K562 (cell line): Measurements from ENCODE around the gene STX7. TPM values are rescaled to one million over a fixed set of nuclear protein-coding genes. Genes with fewer than 3 reads are reported as not detected.

Source experiments
- AFF4 ChIP-seq: sonication (generic); formaldehyde crosslinking; IDR thresholded peaks from 2 replicates; pipeline ENCODE4 v1.8.0; 2023; ENCODE audit warnings: mild to moderate bottlenecking, missing genetic modification reagents
- ARID3A ChIP-seq: IDR thresholded peaks from 2 replicates; pipeline ENCODE4 v1.6.1; 2012; ENCODE audit warnings: low read depth, low read length, improper control_type of control experiment, borderline replicate concordance
- ASH1L ChIP-seq: fragments of 450-650 bp; IDR thresholded peaks from 2 replicates; pipeline ENCODE4 v1.6.1; 2018; ENCODE audit warnings: borderline replicate concordance, mild to moderate bottlenecking, low read depth; ENCODE audit not compliant: partially characterized antibody
- ATF6 ChIP-seq: sonication (generic); formaldehyde crosslinking; IDR thresholded peaks from 2 replicates; pipeline ENCODE4 v1.4.0; 2020; ENCODE audit warnings: mild to moderate bottlenecking, missing genetic modification reagents
- CBX5 ChIP-seq: IDR thresholded peaks from 2 replicates; pipeline ENCODE4 v1.6.1; 2014; ENCODE audit warnings: low read depth, borderline replicate concordance
- CTCF ChIP-seq, 3 experiments: IDR thresholded peaks in 2 of 3; conservative IDR thresholded peaks in 1 of 3; 2 replicates each; pipeline ENCODE4 v1.5.1; 2011 to 2012; ENCODE audit warnings: low read length in 3 of 3, mild to moderate bottlenecking in 3 of 3, control low read depth in 2 of 3, improper control_type of control experiment in 1 of 3, inconsistent platforms in 1 of 3, low read depth in 1 of 3, mixed read lengths in 1 of 3, moderate library complexity in 1 of 3; ENCODE audit not compliant: insufficient read depth in 2 of 3
- FOS ChIP-seq: IDR thresholded peaks from 3 replicates; pipeline ENCODE4 v1.6.1; 2011; ENCODE audit not compliant: insufficient read length; ENCODE audit errors: extremely low read depth
- HDAC1 ChIP-seq, 2 experiments: fragments of 450-650 bp; IDR thresholded peaks; 2 replicates each; pipeline ENCODE4 v1.6.1; 2016 to 2017; ENCODE audit warnings: inconsistent platforms in 1 of 2, mild to moderate bottlenecking in 1 of 2, moderate library complexity in 1 of 2
- IRF9 ChIP-seq: fragments of 450-650 bp; IDR thresholded peaks from 2 replicates; pipeline ENCODE4 v1.6.1; 2016; ENCODE audit warnings: missing biosample characterization, missing genetic modification characterization
- MCM5 ChIP-seq: fragments of 450-650 bp; IDR thresholded peaks from 2 replicates; pipeline ENCODE4 v1.6.1; 2016; ENCODE audit warnings: low read depth
- POLR2AphosphoS2 ChIP-seq: IDR thresholded peaks from 2 replicates; pipeline ENCODE4 v1.6.1; 2012; ENCODE audit warnings: low read length, improper control_type of control experiment
- RAD21 ChIP-seq, 2 experiments: fragments of 250-450 bp in 1 of 2; fragments of 450-650 bp in 1 of 2; sonication (Bioruptor Pico) in 1 of 2; formaldehyde crosslinking in 1 of 2; IDR thresholded peaks in 1 of 2; conservative IDR thresholded peaks in 1 of 2; 2 replicates each; pipeline versions ENCODE4 v1.4.0 to v1.8.0; 2020 to 2022; ENCODE audit warnings: mild to moderate bottlenecking in 2 of 2, moderate library complexity in 1 of 2
- RAD51 ChIP-seq: fragments of 450-650 bp; IDR thresholded peaks from 2 replicates; pipeline ENCODE4 v1.7.1; 2016; ENCODE audit warnings: low read depth, mild to moderate bottlenecking, borderline replicate concordance
- RBM14 ChIP-seq: fragments of 200-400 bp; formaldehyde crosslinking; IDR thresholded peaks from 2 replicates; pipeline ENCODE4 v1.6.1; 2018; ENCODE audit warnings: low read depth, mild to moderate bottlenecking, low read length, moderate library complexity, borderline replicate concordance; ENCODE audit not compliant: insufficient read depth
- TGIF2 ChIP-seq: sonication (generic); formaldehyde crosslinking; IDR thresholded peaks from 2 replicates; pipeline ENCODE4 v1.8.1; 2022; ENCODE audit warnings: mild to moderate bottlenecking, missing genetic modification reagents, moderate library complexity
- polyA plus RNA-seq, 8 experiments: library from polyadenylated mRNA; depleted of rRNA in 4 of 8; stranded (reverse) in 5 of 8; unstranded in 3 of 8; fragments of >200 nt; fragmentation: Nextera tagmentation in 2 of 8; fragmentation: Illumina TruSeq in 1 of 8; extraction: Ambion mirVana in 2 of 8; extraction: Trizol in 1 of 8; gene quantifications; 2 replicates each; pipeline versions ENCODE4 v1.2.1 to v1.2.3, GENCODE V29; 2011 to 2014; ENCODE audit warnings: inconsistent platforms in 1 of 8, missing spikeins in 1 of 8
- total RNA-seq, 7 experiments: library from RNA; depleted of rRNA in 6 of 7; stranded (reverse); fragments of >200 nt in 6 of 7; fragmentation: Illumina TruSeq in 2 of 7; extraction: Trizol in 2 of 7; gene quantifications; 2 replicates each; pipeline versions ENCODE4 v1.2.1 to v1.2.3, GENCODE V29; 2011 to 2021; ENCODE audit warnings: low replicate concordance in 1 of 7

STX7 gene
- total and polyA plus RNA-seq, 9 of the 15 experiments (the other 6 are each of a cell fraction or from before 2014, with no cell fraction given): 13.0 to 34.4 (median 25.3) TPM

GRCh38 chr6:132530293-132530974 is 17.5 kb upstream of the STX7 start (continued):
- TF ChIP-seq ATF6 (CRISPR knock-in tag): no peak
- 0 out of 2 replicates have a peak, but pooled peaks have one; percentile 67 for TF ChIP-seq ARID3A
- peak; percentile 70 to 73 for TF ChIP-seq RAD21 (CRISPR knock-in tag; conservative IDR thresholded peaks at IDR 0.05 in 1 of 2, IDR thresholded peaks at IDR 0.05 in 1 of 2)
- TF ChIP-seq CBX5: no peak
- TF ChIP-seq POLR2AphosphoS2: no peak
- TF ChIP-seq AFF4: no peak
- no peak for TF ChIP-seq HDAC1 (IDR thresholded peaks at IDR 0.05)
- no peak for TF ChIP-seq ASH1L
- no peak for TF ChIP-seq RAD51
- TF ChIP-seq MCM5: no peak
- TF ChIP-seq IRF9 (tag): no peak
- TF ChIP-seq FOS: no peak
- no peak for TF ChIP-seq RBM14
- TF ChIP-seq TGIF2 (CRISPR knock-in tag): no peak
- TF ChIP-seq CTCF (IDR thresholded peaks at IDR 0.05 in 2 of 3, conservative IDR thresholded peaks at IDR 0.05 in 1 of 3; ENCODE audit: insufficient read depth in 2 of 3, low read depth in 1 of 3, low read length in 3 of 3): peak; percentile 60 to 83 (median 62); a peak in 5 of 6 replicates
